Effector CD4-positive, alpha-beta T cell (primary cell): ENCODE measurements around the gene ZFP92.
"Not testable (repeated sequence)": the region's sequence is repeated elsewhere in the genome, so short reads cannot be mapped to it uniquely, and the experiment has no call there.

Source experiments
- DNase-seq: peaks from one replicate; pipeline ENCODE4 v3.0.0-alpha.2; 2020

ZFP92 gene

GRCh38 chrX:153387987-153388721 lies 23.1 kb upstream of the ZFP92 start:
- DNase-seq, result no peak

- no peak for DNase-seq
These were observed 22.4 kb upstream of the ZFP92 start for GRCh38 chrX:153388722-153389459.

- not testable (repeated sequence) for DNase-seq
These were observed 21.9 kb upstream of the ZFP92 start for GRCh38 chrX:153389460-153389768.

GRCh38 chrX:153392642-153393321 lies 18.5 kb upstream of the ZFP92 start:
- DNase-seq, result no peak

DNA sequence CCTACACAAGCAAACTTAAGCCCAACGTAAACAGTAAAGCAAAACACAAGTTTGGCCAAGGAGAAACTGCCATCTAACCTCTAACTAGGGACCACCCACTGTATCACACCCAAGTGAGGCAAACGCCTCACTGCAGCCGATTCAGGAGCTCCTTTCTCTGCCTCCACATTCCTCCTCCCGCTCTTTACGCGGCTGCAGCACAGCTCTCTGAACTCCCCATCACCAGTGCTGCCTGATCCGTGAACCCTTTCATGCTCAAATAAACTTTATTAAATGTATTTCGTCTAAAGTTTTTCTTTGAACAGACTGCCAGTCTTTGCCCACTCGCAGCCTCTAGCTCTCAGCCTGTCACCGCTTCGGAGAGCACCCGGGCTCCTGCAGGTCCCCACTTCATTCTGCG lies 16.7 kb upstream of the ZFP92 start:
- no peak for DNase-seq

- no peak for DNase-seq
These were observed 15.5 kb upstream of the ZFP92 start for GRCh38 chrX:153395613-153396319.

- no peak for DNase-seq
These were observed 14.7 kb upstream of the ZFP92 start for GRCh38 chrX:153396320-153397195.

DNA sequence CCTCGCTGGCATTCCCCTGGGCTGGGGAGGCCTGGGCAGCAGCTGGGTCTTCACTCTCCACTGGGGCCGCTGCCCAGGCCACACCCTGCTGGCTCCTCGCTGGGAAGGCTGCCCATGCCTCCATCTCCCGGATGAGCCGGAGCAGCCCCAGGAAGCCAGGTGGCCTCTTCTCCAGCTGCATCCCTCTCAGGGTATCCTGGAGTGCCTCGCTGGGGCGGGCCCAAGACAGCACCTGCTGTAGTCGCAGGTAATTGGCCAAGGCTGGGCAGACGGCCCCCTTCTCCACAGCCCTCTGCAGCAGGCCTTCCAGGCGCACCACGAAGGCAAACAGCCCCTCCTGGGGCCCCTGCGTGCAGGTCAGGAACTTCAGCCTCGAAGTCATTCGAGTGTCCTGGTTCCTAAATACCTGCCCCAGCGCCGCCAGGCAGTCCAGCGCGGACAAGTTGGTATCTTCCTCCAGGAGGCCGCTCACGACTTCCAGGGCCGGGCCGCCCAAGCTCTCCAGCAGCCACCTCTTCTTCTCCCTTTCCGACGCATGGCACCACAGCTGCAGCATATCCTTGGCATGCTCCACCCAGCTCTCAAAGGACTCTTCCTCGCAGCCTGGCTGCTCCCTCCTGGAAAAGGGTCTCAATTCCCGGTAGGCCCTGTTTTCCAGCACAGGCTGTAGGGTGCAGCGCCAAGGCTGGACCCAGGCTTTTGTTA lies 13.9 kb upstream of the ZFP92 start:
- DNase-seq, result no peak

DNA sequence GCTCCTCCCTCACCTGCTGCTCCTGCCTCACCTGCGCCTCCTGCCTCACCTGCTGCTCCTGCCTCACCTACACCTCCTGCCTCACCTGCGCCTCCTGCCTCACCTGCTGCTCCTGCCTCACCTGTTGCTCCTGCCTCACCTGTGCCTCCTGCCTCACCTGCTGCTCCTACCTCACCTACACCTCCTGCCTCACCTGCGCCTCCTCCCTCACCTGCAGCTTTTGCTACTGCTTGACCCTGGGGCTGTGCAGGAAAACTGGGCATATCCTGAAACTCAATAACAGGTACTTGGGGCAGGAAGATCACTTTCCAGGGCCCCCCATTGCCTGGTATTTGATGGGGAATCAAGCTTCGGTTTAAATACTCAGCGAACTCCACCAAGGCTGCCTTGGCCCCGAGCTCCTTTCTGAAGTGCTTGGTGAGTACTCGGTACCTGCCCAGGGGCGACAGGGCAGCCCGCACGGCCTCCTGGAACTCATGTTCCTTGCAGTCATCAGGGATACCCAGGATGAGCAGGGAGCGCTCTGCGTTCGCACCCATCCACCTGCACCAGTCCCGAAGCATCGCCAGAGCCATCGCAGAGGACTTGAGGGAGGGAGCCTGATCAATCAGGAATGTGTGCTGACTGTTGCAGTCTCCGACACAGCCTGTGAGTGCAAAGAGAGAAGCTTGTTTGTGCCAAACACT lies 12.9 kb upstream of the ZFP92 start:
- no peak for DNase-seq

DNA sequence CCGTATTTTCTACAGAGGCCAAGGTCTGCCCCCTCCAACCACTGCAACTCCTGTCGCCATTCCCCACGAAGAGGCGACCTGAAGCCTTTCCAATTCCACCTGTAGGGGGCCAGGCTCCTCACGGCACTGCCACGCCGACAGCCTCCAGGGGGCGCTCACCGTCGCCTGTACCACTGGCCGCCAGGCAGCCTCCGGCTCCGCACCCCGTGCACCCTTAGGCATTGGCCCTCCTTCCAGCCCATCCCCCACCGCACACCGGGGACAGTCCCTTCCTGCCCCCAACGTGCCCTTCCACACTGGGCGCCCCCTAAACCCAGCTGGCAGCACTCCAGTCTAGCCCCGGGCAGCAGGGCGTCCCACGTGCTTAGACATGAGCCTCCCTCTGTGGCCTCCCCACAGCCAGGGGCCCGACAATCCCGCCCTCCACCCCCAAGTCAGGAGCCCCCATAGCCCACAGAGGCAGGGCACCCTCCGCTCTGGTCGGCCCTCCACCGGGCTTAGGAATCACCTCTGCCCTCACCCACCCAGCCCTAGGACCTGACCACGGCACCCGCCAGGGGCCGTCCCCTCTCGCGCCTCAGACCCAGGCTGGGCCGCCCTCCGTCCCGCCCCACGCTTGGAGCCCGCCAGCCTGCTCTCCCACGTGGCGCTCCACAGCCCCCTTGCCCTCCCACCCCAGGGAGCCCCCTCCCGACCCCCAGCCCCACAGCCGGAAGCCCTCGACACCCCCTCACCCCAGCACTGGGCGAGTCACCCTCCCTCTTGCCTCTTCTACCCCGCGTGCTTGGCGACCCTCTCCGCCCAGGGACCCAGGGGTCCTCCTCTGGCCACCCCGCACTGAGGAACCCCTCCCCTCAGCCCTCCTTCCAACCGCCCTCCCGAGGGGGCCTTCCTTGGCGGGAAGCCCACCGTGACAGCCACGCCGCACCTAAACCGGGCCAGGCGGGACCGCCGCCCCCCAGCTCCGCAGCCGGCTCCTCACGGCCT lies 10.8 kb upstream of the ZFP92 start:
- peak; percentile 23 for DNase-seq

DNA sequence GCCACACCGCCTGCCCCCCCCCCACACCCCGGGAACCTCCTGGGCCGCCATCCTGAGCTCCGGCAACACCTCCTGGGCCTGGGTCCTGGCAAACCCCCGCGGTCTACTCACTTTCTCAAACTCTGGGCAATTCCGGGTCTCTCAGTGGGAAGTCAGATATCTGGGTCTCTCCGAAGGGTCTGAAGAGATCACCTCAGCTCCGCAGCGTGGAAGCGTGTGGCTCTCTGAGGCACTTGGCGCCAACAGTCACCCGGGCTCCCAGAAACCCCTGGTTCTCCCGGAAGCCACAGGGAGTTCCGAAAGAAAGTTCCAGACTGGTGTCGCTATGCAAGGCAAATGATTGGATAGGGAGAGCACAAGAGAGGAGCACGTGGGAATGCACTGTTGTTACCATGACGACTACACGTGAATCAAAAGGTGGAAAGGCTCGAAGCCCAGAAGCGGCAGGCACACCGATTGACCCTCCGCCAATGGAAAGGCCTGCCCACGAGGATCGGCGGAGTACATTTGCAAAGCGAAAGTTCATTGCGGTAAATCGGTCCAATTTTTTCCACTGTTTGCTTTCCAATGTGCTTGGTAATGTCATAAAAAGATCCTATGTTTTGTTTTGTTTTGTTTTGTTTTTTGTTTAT lies 10.0 kb upstream of the ZFP92 start, which contains the start of gene PNMA6E:
TSS of gene PNMA6E (minus strand) at position 218 of the 632 bp plus-strand sequence. CDS start 2,501 bp downstream, outside the sequence.
- no peak for DNase-seq

DNA sequence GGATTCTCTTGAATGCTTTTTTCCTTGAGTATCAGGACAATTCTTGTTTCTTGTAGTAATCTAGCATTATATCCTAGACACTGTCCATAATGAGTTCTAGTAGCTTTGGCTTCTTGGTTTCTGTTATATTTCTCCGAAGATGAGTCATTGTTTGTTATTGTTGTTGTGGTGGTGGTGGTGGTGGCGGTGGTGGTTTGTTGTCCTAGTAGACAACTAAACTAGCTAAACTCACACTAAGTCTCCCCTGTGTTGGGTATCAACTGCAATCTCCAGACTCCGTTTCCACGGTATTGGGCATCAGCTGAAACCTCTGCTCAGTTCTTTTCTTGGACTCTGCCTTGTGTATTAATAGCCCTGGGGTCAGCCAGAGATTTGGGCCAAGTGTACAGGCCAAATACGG lies 6.9 kb upstream of the ZFP92 start:
- not testable (repeated sequence) for DNase-seq

DNA sequence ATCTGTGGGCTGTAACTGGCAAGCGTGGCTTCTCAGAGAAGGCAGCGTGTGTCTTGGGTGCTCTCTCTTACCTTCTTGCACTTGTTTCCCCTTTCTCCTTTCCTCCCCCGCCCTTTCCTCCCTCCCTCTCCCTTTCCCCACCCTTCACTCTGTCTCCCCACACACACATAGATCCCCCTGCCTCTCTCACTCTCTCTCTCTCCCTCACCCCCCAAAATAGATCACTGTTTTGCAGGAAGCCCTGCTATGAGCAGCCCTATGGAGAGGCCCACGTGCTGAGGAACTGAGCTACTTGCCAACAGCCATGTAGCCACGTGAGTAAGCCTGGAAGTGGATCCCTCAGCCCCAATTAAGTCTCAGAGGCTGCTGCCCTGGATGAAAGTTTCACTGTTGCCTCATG lies 5.8 kb upstream of the ZFP92 start:
- no peak for DNase-seq

GRCh38 chrX:153406011-153406410 lies 5.3 kb upstream of the ZFP92 start:
- DNase-seq, result no peak

DNA sequence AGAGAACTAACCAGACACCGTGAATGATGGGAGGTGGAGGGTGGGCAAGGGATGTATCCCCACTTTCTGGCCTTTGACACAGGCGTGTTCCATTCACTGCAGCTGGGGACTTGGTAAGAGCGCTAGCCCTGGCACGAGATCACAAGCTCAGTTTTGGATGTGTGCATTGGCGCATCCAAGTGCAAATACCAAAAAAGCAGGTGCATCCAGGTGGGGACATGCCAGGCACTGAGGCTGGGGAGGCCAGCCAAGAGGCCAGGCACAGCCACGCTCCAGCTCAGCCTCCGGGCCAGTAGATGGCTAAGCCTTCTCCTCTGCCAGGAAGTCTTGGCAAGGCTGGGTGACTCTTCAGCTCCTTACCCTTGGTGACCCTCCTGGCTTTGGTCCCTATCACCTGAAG lies 4.4 kb upstream of the ZFP92 start:
- DNase-seq, result no peak

DNA sequence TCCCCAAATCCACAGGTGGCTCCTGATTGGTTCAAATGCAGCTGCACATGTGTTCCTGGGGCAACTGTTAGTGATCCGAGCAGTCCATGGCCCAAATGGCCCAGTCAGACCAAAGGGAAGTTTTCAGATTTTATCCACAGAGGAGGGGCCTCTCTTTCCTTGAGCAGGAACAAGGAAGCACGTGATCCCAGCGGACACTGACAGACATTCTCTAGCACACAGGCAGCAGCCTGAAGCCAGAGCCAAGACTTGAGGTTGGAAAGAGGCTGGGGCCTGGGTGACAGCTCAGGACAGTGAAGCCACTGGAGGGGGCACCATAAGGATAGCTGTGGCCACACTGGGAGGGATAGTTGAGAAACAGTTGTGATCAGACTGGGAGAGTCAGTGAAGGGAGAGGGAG lies 3.5 kb upstream of the ZFP92 start:
- DNase-seq, result no peak

- DNase-seq, result no peak
These were observed 3.0 kb upstream of the ZFP92 start for GRCh38 chrX:153408221-153408721.

GRCh38 chrX:153408871-153409351 lies 2.4 kb upstream of the ZFP92 start:
- no peak for DNase-seq
